ENCODE measurements around the gene CXCL12.

CXCL12 gene

DNA sequence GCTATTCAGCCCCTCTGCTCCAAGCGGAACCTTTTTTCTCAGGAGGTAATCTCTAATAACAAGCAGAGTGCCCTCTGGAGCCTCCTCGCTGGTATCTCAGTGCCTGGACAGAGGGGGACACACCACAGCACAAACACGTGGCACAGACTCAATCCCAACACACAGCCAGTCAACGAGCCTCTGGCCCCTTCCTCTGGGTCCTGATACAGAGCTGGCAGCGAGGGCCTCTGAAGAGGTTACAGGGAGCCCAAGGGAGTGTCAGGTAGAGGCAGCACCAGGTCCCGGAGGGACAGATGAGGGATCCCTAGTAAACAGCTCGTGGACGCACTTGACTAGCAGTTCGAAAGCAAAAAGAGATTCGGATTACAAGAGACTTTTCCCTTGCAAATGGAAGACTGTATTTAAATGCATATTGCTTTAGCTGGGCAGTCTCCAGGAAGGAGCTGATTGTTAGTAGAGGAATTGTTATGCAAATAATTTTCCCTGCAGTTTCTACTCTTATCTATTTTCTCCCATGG lies 14.1 kb downstream of the CXCL12 start:
- TF ChIP-seq, protein P1, sequence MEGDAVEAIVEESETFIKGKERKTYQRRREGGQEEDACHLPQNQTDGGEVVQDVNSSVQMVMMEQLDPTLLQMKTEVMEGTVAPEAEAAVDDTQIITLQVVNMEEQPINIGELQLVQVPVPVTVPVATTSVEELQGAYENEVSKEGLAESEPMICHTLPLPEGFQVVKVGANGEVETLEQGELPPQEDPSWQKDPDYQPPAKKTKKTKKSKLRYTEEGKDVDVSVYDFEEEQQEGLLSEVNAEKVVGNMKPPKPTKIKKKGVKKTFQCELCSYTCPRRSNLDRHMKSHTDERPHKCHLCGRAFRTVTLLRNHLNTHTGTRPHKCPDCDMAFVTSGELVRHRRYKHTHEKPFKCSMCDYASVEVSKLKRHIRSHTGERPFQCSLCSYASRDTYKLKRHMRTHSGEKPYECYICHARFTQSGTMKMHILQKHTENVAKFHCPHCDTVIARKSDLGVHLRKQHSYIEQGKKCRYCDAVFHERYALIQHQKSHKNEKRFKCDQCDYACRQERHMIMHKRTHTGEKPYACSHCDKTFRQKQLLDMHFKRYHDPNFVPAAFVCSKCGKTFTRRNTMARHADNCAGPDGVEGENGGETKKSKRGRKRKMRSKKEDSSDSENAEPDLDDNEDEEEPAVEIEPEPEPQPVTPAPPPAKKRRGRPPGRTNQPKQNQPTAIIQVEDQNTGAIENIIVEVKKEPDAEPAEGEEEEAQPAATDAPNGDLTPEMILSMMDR (IDR thresholded peaks at IDR 0.05; ENCODE audit: insufficient read depth, missing control alignments) = no peak
- DNase-seq (ENCODE audit: insufficient read length, low spot score) (no peak), FAIRE-seq (no peak)

DNA sequence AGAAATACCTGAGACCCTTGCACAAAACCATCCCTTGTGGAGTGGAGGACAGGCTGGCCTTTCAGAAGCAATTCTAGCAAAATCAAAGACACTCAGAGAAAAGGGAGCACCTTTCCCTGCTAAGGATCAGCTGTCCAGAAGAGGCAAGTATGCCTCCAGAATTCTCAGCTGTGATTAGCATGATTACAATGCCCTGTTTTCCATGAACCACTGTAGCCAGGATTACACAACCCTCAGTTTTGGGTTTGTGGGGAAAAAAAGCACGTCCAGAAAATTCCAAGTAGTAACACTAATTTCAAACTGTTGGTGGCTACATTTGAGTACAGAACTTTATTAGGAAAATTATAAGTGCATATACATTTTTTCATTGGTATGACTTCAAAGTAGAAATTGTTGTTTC lies 15.0 kb downstream of the CXCL12 start:
- FAIRE-seq (no peak), DNase-seq (ENCODE audit: insufficient read length, low spot score) (no peak)
- TF ChIP-seq, protein P1 (IDR thresholded peaks at IDR 0.05; ENCODE audit: insufficient read depth, missing control alignments) = no peak

DNA sequence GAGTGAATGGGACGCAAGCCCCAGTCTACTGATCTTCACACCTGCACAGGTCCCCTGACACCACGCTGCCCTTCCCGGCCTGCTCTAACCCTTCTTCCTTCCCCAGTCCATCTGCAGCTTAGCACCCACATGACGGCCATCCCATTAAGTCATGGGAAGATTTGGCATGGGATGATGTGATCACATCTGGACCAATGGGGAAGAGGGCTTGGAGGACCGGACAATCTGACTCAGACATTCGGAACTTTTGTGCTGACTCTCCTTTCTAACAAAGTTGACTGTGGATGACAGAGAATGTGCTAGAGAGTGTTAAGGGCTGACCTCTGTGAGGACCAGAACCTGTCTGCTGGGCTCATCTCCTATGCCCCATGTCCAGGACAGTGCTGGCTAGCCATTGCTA lies 15.6 kb downstream of the CXCL12 start:
- TF ChIP-seq, protein P1 (IDR thresholded peaks at IDR 0.05; ENCODE audit: insufficient read depth, missing control alignments) = no peak
- DNase-seq (ENCODE audit: insufficient read length, low spot score) (no peak), FAIRE-seq (no peak)

DNA sequence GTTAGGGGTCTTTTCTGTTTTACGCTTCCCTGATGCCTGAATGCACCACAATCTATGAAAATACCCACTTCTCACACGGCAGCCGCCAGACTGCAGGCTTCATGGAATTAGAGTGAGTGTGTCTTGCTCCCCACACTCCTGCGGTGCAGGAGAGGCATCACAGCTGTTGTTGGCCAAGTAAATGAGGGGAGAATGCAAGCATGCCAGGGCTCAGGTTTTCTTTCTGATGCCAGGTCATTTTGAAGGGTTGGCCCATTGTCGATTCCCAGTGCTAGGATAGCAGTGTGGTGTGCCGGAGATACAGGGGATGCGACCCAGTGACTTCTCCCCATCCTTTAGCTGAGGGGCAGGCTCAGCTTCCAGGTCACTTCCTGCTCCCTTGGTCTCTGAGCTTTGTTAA lies 16.3 kb downstream of the CXCL12 start:
- TF ChIP-seq, protein P1 (IDR thresholded peaks at IDR 0.05; ENCODE audit: insufficient read depth, missing control alignments) = no peak
- no peak for FAIRE-seq

DNA sequence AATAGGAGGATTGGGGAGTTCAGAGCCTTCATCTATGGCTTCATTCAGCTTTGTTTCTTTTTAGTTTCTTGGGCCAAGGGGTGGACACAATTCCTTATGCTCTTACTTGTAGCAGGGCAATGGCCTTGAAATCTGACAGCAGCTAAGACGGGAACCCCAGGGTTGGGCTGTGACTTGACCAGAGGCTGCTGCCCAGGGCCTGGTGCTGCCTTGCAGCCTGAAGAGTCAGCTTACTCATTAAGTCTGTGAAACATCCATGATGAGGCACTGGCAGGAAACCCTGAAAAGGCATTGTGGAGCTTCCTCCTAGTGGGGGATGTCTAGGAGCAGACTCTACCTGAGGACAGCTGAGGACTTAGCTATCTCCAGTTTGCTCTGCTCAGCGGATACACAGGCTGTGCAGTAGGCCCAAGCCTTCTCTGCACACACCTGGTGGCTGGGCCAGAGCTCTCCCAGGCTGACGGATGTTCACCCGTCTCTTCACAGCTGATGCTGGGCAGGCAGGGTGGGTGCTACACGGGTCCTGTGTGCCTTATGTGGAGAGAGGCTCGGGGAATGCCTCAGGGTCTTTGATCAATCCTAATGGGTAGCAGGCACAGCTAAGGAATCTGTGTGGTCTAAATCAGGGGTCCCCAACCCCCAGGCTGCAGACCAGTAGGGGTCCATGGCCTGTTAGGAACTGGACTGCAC lies 17.8 kb downstream of the CXCL12 start:
- DNase-seq (ENCODE audit: insufficient read length, low spot score) (no peak), FAIRE-seq (no peak)

More for the DNA sequence above, 16.3 kb downstream of the CXCL12 start:
- no peak for DNase-seq (ENCODE audit: insufficient read length, low spot score)

DNA sequence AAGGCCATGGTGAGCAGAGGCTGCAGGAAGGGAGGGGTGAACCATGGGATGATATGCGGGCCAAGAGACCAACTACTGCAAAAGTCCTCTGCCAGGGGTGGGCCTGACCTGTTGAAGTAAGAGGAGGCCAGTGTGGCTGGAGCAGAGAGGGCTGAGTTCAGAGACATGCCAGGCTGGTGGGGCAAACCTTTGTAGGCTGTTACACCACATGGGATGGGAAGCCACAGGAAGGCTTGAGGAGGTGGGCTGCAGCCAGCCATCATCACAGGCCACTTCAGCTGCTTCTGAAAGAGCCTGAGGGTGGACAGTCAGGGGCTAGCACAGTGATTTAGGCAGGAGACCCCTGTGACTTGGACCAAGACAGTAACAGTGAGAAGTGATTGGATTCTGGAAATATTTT lies 20.3 kb downstream of the CXCL12 start:
- no peak for DNase-seq (ENCODE audit: insufficient read length, low spot score)
- TF ChIP-seq, protein P1 (IDR thresholded peaks at IDR 0.05; ENCODE audit: insufficient read depth, missing control alignments) = no peak

More for the DNA sequence above, 17.8 kb downstream of the CXCL12 start:
- TF ChIP-seq, protein P1 (IDR thresholded peaks at IDR 0.05; ENCODE audit: insufficient read depth, missing control alignments) = no peak

DNA sequence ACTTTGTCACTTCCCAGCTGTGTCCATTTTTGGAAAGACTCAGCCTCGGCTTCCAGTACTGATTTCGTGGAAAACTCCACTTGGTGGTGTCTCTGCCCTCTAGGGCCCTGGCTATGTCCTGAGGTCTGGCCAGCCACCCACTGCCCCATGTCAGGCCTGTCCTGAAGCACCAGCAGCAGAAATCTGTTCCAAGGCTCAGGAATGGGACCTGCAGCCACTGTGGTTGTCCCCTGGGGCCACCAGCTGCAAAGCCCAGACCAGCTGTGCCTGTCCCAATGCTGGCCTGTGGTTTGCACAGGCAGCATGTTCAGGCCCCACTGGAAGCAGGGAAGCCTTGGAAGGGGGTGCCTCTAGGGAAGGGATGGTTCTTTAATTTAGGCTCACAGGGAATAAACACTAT lies 21.2 kb downstream of the CXCL12 start:
- no peak for FAIRE-seq
- no peak for DNase-seq (ENCODE audit: insufficient read length, low spot score)
- TF ChIP-seq, protein P1 (IDR thresholded peaks at IDR 0.05; ENCODE audit: insufficient read depth, missing control alignments) = no peak

More for the DNA sequence above, 20.3 kb downstream of the CXCL12 start:
- FAIRE-seq = no peak
